ENCODE data around the gene LDLRAD4.

The LDLRAD4 gene

GRCh38 chr18:13313006-13313686, 94.6 kb downstream of the LDLRAD4 start:
- H3K4me3 ChIP-seq (ENCODE audit: low read length), result no peak overlapping the region
- no peak for DNase-seq (ENCODE audit: low read depth)
- no peak for TF ChIP-seq CTCF (conservative IDR thresholded peaks at IDR 0.05; ENCODE audit: low read depth, low read length)

- no peak for TF ChIP-seq CTCF (conservative IDR thresholded peaks at IDR 0.05; ENCODE audit: low read depth, low read length)
- no peak for DNase-seq (ENCODE audit: low read depth)
- H3K4me3 ChIP-seq (ENCODE audit: low read length), result no peak overlapping the region
Observed at GRCh38 chr18:13315000-13315399, 96.4 kb downstream of the LDLRAD4 start.

- no peak for DNase-seq (ENCODE audit: low read depth)
Observed at GRCh38 chr18:13316063-13316462, 97.5 kb downstream of the LDLRAD4 start.

DNA sequence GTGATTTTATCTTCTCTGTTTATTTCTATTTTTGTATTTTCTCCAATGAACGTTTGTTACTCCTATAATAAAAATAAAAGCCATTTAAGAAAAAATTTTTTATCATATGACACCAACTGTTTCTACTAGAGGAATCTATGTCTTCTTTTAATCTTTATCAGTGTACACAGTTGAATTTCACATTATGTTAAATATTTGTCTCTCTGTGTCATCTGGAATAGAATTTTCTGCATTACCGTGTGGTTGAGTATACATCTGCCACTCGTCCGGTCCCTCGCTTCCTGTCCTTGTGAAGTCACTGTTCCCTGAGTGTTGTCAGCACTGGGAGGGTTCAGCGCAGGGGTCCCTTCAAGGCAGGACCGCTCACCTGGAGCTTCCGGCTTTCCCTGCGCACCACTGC, 99.2 kb downstream of the LDLRAD4 start:
- no peak for TF ChIP-seq CTCF (conservative IDR thresholded peaks at IDR 0.05; ENCODE audit: low read depth, low read length)
- DNase-seq (ENCODE audit: low read depth), result no peak
- no peak overlapping the region for H3K4me3 ChIP-seq (ENCODE audit: low read length)

More at GRCh38 chr18:13316063-13316462, 97.5 kb downstream of the LDLRAD4 start:
- H3K4me3 ChIP-seq (ENCODE audit: low read length), result no peak overlapping the region
- TF ChIP-seq CTCF (conservative IDR thresholded peaks at IDR 0.05; ENCODE audit: low read depth, low read length), result no peak

GRCh38 chr18:13318731-13319501, 100.4 kb downstream of the LDLRAD4 start:
- no peak for DNase-seq (ENCODE audit: low read depth)
- H3K4me3 ChIP-seq (ENCODE audit: low read length), result no peak overlapping the region
- no peak for TF ChIP-seq CTCF (conservative IDR thresholded peaks at IDR 0.05; ENCODE audit: low read depth, low read length)

- H3K4me3 ChIP-seq (ENCODE audit: low read length), result no peak overlapping the region
- DNase-seq (ENCODE audit: low read depth), result no peak
- no peak for TF ChIP-seq CTCF (conservative IDR thresholded peaks at IDR 0.05; ENCODE audit: low read depth, low read length)
Observed at GRCh38 chr18:13319629-13320028, 101.1 kb downstream of the LDLRAD4 start.

DNA sequence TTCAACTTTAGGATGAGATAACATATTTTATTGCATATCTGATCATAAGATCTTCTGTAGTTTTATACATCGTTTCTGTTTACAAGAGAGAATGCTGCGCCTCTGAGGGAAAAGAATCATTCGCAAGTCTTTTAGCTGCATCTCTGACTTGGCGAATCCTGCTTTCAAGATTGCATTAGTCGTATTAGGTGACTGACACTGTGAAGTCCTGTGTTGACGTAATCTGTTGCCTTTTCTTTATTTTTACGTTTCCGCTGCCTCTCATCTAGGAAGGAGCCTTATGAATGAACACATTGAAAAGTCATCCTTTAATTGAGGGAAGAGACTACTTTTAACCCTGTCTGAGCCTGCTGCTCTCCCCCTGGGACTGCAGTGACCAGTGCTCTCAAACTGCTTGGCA, 101.5 kb downstream of the LDLRAD4 start:
- no peak overlapping the region for H3K4me3 ChIP-seq (ENCODE audit: low read length)
- no peak for DNase-seq (ENCODE audit: low read depth)

More for the DNA sequence above, 101.5 kb downstream of the LDLRAD4 start:
- no peak for TF ChIP-seq CTCF (conservative IDR thresholded peaks at IDR 0.05; ENCODE audit: low read depth, low read length)

Measured in retinal pigment epithelial cell (primary cell).